SK-N-SH (cell line): Measurements from ENCODE around the gene FBF1. TPM values are rescaled to one million over a fixed set of nuclear protein-coding genes. Genes with fewer than 3 reads are reported as not detected.
A peak's percentile ranks its signal among the peaks of the same experiment; 100 is the strongest.

ENCODE experiments used
- CTCF ChIA-PET: fragments of 300-600, 350-600 bp; formaldehyde crosslinking; extraction: SDS; loops from one replicate; lab custom pipeline; 2021; lab: Yijun Ruan, JAX
- POLR2A ChIA-PET: fragments of 350-600 bp; sonication (Branson Sonifier 250); formaldehyde crosslinking; extraction: SDS; loops from one replicate; lab custom pipeline; 2020; ENCODE audit warnings: antibody characterized with exemption, inconsistent platforms; lab: Yijun Ruan, JAX
- DNase-seq: peaks from one replicate; pipeline ENCODE4 v3.0.0; 2012
- H2AFZ ChIP-seq: fragments of 200-600 bp; sonication (generic); 2 replicates; pipeline ENCODE4 v1.8.1; 2016; ENCODE audit warnings: antibody characterized with exemption, mild to moderate bottlenecking, low read depth
- H3F3A ChIP-seq: fragments of 200-600 bp; sonication (generic); replicated peaks from 2 replicates; pipeline ENCODE3; 2016; ENCODE audit warnings: antibody characterized with exemption, mild to moderate bottlenecking; ENCODE audit not compliant: insufficient read depth
- H3K27ac ChIP-seq, 2 experiments: fragments of 200-500 bp in 1 of 2; fragments of 200-600 bp in 1 of 2; sonication (Bioruptor generic) in 1 of 2; sonication (generic), shearing (Covaris generic) in 1 of 2; 2 replicates each; pipeline versions ENCODE4 v1.5.1 to v1.6.1; 2014 to 2016; ENCODE audit warnings: low read depth in 2 of 2, inconsistent platforms in 1 of 2, low read length in 1 of 2, mild to moderate bottlenecking in 1 of 2, mixed read lengths in 1 of 2
- H3K27me3 ChIP-seq: fragments of 200-600 bp; sonication (generic), shearing (Covaris generic); 2 replicates; pipeline ENCODE4 v1.6.1; 2016; ENCODE audit warnings: mixed run types; ENCODE audit not compliant: insufficient read depth
- H3K36me3 ChIP-seq, 2 experiments: fragments of 200-500 bp in 1 of 2; fragments of 200-600 bp in 1 of 2; sonication (Bioruptor generic) in 1 of 2; sonication (generic) in 1 of 2; replicated peaks in 1 of 2; 2 replicates each; pipeline versions ENCODE3 to v1.5.1; 2014 to 2016; ENCODE audit warnings: low read length in 1 of 2, mild to moderate bottlenecking in 1 of 2; ENCODE audit not compliant: insufficient read depth in 2 of 2, control insufficient read depth in 1 of 2
- H3K4me1 ChIP-seq, 2 experiments: fragments of 200-500 bp in 1 of 2; fragments of 200-600 bp in 1 of 2; sonication (Bioruptor generic) in 1 of 2; sonication (generic), shearing (Covaris generic) in 1 of 2; 2 replicates each; pipeline versions ENCODE4 v1.5.1 to v1.6.1; 2014 to 2016; ENCODE audit warnings: low read depth in 1 of 2, low read length in 1 of 2, mixed run types in 1 of 2; ENCODE audit not compliant: insufficient read depth in 2 of 2, control insufficient read depth in 1 of 2
- H3K4me2 ChIP-seq: fragments of 200-600 bp; sonication (generic), shearing (Covaris generic); 2 replicates; pipeline ENCODE4 v1.6.1; 2017; ENCODE audit warnings: mixed run types
- H3K4me3 ChIP-seq, 2 experiments: fragments of 200-500 bp in 1 of 2; fragments of 200-600 bp in 1 of 2; sonication (Bioruptor generic) in 1 of 2; sonication (generic), shearing (Covaris generic) in 1 of 2; 2 replicates each; pipeline versions ENCODE4 v1.5.1 to v1.8.1; 2014 to 2016; ENCODE audit warnings: low read depth in 2 of 2, inconsistent platforms in 1 of 2, low read length in 1 of 2, mild to moderate bottlenecking in 1 of 2, mixed read lengths in 1 of 2, moderate library complexity in 1 of 2
- H3K79me2 ChIP-seq: fragments of 200-600 bp; sonication (generic); 2 replicates; pipeline ENCODE4 v1.8.1; 2017; ENCODE audit warnings: mild to moderate bottlenecking; ENCODE audit not compliant: insufficient read depth
- H3K9ac ChIP-seq: fragments of 200-600 bp; sonication (generic); 2 replicates; pipeline ENCODE4 v1.6.1; 2017; ENCODE audit warnings: mixed run types
- H3K9me2 ChIP-seq: fragments of 200-600 bp; sonication (generic); 2 replicates; pipeline ENCODE4 v1.6.1; 2017; ENCODE audit warnings: mixed run types
- H3K9me3 ChIP-seq: fragments of 200-600 bp; sonication (generic); 2 replicates; pipeline ENCODE4 v1.6.1; 2017; ENCODE audit warnings: mixed run types, mild to moderate bottlenecking, moderate library complexity
- H4K20me1 ChIP-seq: fragments of 200-600 bp; sonication (generic); 2 replicates; pipeline ENCODE4 v1.6.1; 2017; ENCODE audit warnings: mild to moderate bottlenecking, mixed run types; ENCODE audit not compliant: insufficient read depth
- CHD2 ChIP-seq: fragments of 150-350 bp; IDR thresholded peaks from 2 replicates; pipeline ENCODE4 v1.6.1; 2018; ENCODE audit warnings: low read length; ENCODE audit not compliant: partially characterized antibody
- ELF1 ChIP-seq: IDR thresholded peaks from 2 replicates; pipeline ENCODE4 v1.4.0; 2012
- EP300 ChIP-seq, 2 experiments: IDR thresholded peaks; 2 replicates each; pipeline versions ENCODE4 v1.4.0 to v1.6.1; 2012; ENCODE audit warnings: borderline replicate concordance in 1 of 2, low read depth in 1 of 2, low read length in 1 of 2
- EZH2phosphoT487 ChIP-seq: fragments of 200-600 bp; sonication (generic); IDR thresholded peaks from 2 replicates; pipeline ENCODE4 v1.6.1; 2017; ENCODE audit warnings: low read depth, mixed run types, mild to moderate bottlenecking, antibody characterized with exemption, moderate library complexity, borderline replicate concordance
- FOSL2 ChIP-seq: IDR thresholded peaks from 2 replicates; pipeline ENCODE4 v1.4.0; 2012; ENCODE audit warnings: low read depth, mild to moderate bottlenecking, moderate library complexity, borderline replicate concordance
- FOXJ3 ChIP-seq: sonication (generic); formaldehyde crosslinking; IDR thresholded peaks from 2 replicates; pipeline ENCODE4 v1.5.1; 2020; ENCODE audit warnings: mild to moderate bottlenecking, missing genetic modification reagents
- MAX ChIP-seq: IDR thresholded peaks from 2 replicates; pipeline ENCODE4 v1.4.0; 2012; ENCODE audit warnings: low read depth
- MEF2A ChIP-seq: IDR thresholded peaks from 2 replicates; pipeline ENCODE4 v1.4.0; 2012; ENCODE audit warnings: low read depth, borderline replicate concordance
- MXI1 ChIP-seq: IDR thresholded peaks from 2 replicates; pipeline ENCODE4 v1.6.1; 2012; ENCODE audit warnings: mild to moderate bottlenecking, low read depth, low read length, improper control_type of control experiment
- NRF1 ChIP-seq: IDR thresholded peaks from 2 replicates; pipeline ENCODE4 v1.6.1; 2012; ENCODE audit warnings: low read depth, mild to moderate bottlenecking, low read length
- POLR2AphosphoS5 ChIP-seq: IDR thresholded peaks from 2 replicates; pipeline ENCODE4 v1.6.1; 2012; ENCODE audit warnings: low read depth, low read length
- RAD21 ChIP-seq: IDR thresholded peaks from 2 replicates; pipeline ENCODE4 v1.6.1; 2012; ENCODE audit warnings: mild to moderate bottlenecking, low read length
- RFX5 ChIP-seq: IDR thresholded peaks from 2 replicates; pipeline ENCODE4 v1.6.1; 2012; ENCODE audit warnings: mild to moderate bottlenecking, improper control_type of control experiment, low read length
- RXRA ChIP-seq: IDR thresholded peaks from 2 replicates; pipeline ENCODE4 v1.4.0; 2012; ENCODE audit warnings: low read depth, mild to moderate bottlenecking, borderline replicate concordance
- SIN3A ChIP-seq: IDR thresholded peaks from 2 replicates; pipeline ENCODE4 v1.6.1; 2012; ENCODE audit warnings: low read depth, mild to moderate bottlenecking, low read length, moderate library complexity, borderline replicate concordance
- SMC3 ChIP-seq: IDR thresholded peaks from 2 replicates; pipeline ENCODE4 v1.6.1; 2012; ENCODE audit warnings: low read depth, low read length, improper control_type of control experiment
- TCF12 ChIP-seq: IDR thresholded peaks from 2 replicates; pipeline ENCODE4 v1.4.0; 2012
- YY1 ChIP-seq: IDR thresholded peaks from 2 replicates; pipeline ENCODE4 v1.4.0; 2012; ENCODE audit warnings: low read depth, mild to moderate bottlenecking
- ZBTB33 ChIP-seq: IDR thresholded peaks from 2 replicates; pipeline ENCODE4 v1.4.0; 2012; ENCODE audit warnings: low read depth, borderline replicate concordance
- WGBS: methylation state at CpG from one replicate; pipeline ENCODE4 v1.1.6; 2017; ENCODE audit warnings: low lambda C conversion rate; 5-methylcytosine and 5-hydroxymethylcytosine counted together
- polyA plus RNA-seq, 3 experiments: library from polyadenylated mRNA; depleted of rRNA; stranded (reverse); fragments of >200 nt; gene quantifications; 2 replicates each; pipeline ENCODE4 v1.2.3, GENCODE V29; 2012
- TF ChIP-seq, protein P1 (sequence below): IDR thresholded peaks from 2 replicates; pipeline ENCODE4; 2012

FBF1 gene
- polyA plus RNA-seq, 1 of the 3 experiments (the other 2 are of a cell fraction), result 19.0 TPM

GRCh38 chr17:75985986-75986385 is 45.1 kb upstream of the FBF1 start:
- H3F3A ChIP-seq, result peaks cover 32% of the 10 kb centered on the region
- ChIA-PET POLR2A (no interaction called here), CTCF (interaction anchor here (0.7 to 3.2 kb wide), 3 partner anchors 15 to 23 kb away, joined by 5 to 21 read pairs (median 12); partner anchors contain the start of gene CDK3)
- no peak overlapping the region for H3K4me2 ChIP-seq
- no peak overlapping the region for H3K9ac ChIP-seq
- WGBS, result 97% methylated on average over 4 of the region's 4 CpGs
- TF ChIP-seq FOXJ3 (CRISPR knock-in tag) (no peak), MXI1 (no peak), MAX (no peak), EP300 (IDR thresholded peaks at IDR 0.05; ENCODE audit: borderline replicate concordance in 1 of 2, low read depth in 1 of 2, low read length in 1 of 2) (no peak), RFX5 (no peak), RXRA (no peak), SIN3A (no peak), YY1 (no peak), CHD2 (no peak), NRF1 (no peak), EZH2phosphoT487 (no peak), POLR2AphosphoS5 (no peak), SMC3 (no peak)
- TF ChIP-seq, protein P1, sequence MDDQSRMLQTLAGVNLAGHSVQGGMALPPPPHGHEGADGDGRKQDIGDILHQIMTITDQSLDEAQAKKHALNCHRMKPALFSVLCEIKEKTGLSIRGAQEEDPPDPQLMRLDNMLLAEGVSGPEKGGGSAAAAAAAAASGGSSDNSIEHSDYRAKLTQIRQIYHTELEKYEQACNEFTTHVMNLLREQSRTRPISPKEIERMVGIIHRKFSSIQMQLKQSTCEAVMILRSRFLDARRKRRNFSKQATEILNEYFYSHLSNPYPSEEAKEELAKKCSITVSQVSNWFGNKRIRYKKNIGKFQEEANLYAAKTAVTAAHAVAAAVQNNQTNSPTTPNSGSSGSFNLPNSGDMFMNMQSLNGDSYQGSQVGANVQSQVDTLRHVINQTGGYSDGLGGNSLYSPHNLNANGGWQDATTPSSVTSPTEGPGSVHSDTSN, result no peak
- H3K4me1 ChIP-seq, result peaks cover 0 to 9% of the 10 kb centered on the region in 2 experiments; a peak in 2 of 4 replicates
- no peaks in the 10 kb centered on the region for H3K9me3 ChIP-seq
- no peak overlapping the region for H3K27ac ChIP-seq
- no peaks in the 10 kb centered on the region for H3K27me3 ChIP-seq
- H4K20me1 ChIP-seq, result no peaks in the 10 kb centered on the region
- H2AFZ ChIP-seq, result no peak overlapping the region
- H3K4me3 ChIP-seq, result no peak overlapping the region
- H3K9me2 ChIP-seq, result no peaks in the 10 kb centered on the region
- H3K79me2 ChIP-seq, result peaks cover 6% of the 10 kb centered on the region; the same call in 1 of the 2 replicates
- no peak for DNase-seq
- no peaks in the 10 kb centered on the region for H3K36me3 ChIP-seq

GRCh38 chr17:75983501-75984181 is 42.8 kb upstream of the FBF1 start:
- Histone ChIP-seq H3K27ac (peak overlapping the region in 1 of 2 experiments; percentile 98; a peak in 1 of 4 replicates), H3K27me3 (no peaks in the 10 kb centered on the region), H3F3A (peaks cover 42% of the 10 kb centered on the region), H3K9ac (no peak overlapping the region), H2AFZ (no peak overlapping the region), H4K20me1 (no peaks in the 10 kb centered on the region), H3K79me2 (peaks cover 23% of the 10 kb centered on the region), H3K4me2 (no peak overlapping the region), H3K9me3 (no peaks in the 10 kb centered on the region), H3K36me3 (no peaks in the 10 kb centered on the region), H3K4me1 (peaks cover 0 to 9% of the 10 kb centered on the region in 2 experiments; a peak in 2 of 4 replicates), H3K9me2 (no peaks in the 10 kb centered on the region), H3K4me3 (no peak overlapping the region)
- 85% methylated on average over 6 of the region's 6 CpGs for WGBS
- DNase-seq, result no peak
- ChIA-PET POLR2A (no interaction called here), CTCF (interaction anchor here (1.2 to 3.2 kb wide), 7 partner anchors 14 to 79 kb away, joined by 3 to 21 read pairs (median 8); partner anchors contain the start of genes CDK3 and MRPL38)
- no peak for TF ChIP-seq FOSL2
- TF ChIP-seq, protein P1, result no peak
- TF ChIP-seq MEF2A, result no peak
- no peak for TF ChIP-seq FOXJ3 (CRISPR knock-in tag)
- TF ChIP-seq CHD2, result no peak
- no peak for TF ChIP-seq RFX5
- no peak for TF ChIP-seq EP300 (IDR thresholded peaks at IDR 0.05; ENCODE audit: borderline replicate concordance in 1 of 2, low read depth in 1 of 2, low read length in 1 of 2)
- no peak for TF ChIP-seq TCF12
- no peak for TF ChIP-seq YY1
- TF ChIP-seq ELF1, result no peak
- TF ChIP-seq RAD21, result no peak
- TF ChIP-seq ZBTB33, result no peak
